PC-9 (cell line): ENCODE data around the gene SMARCA4.

ENCODE experiments used
- EZH2 ChIP-seq: fragments of 200-600 bp; sonication (generic); IDR thresholded peaks from 2 replicates; pipeline ENCODE4 v1.8.0; 2017; ENCODE audit warnings: antibody characterized with exemption, low read depth
- TF ChIP-seq, protein P1 (sequence below): fragments of 200-600 bp; sonication (generic); conservative IDR thresholded peaks from 2 replicates; pipeline ENCODE4 v1.6.1; 2017; ENCODE audit warnings: mixed run types, antibody characterized with exemption, mild to moderate bottlenecking, moderate library complexity

DNA sequence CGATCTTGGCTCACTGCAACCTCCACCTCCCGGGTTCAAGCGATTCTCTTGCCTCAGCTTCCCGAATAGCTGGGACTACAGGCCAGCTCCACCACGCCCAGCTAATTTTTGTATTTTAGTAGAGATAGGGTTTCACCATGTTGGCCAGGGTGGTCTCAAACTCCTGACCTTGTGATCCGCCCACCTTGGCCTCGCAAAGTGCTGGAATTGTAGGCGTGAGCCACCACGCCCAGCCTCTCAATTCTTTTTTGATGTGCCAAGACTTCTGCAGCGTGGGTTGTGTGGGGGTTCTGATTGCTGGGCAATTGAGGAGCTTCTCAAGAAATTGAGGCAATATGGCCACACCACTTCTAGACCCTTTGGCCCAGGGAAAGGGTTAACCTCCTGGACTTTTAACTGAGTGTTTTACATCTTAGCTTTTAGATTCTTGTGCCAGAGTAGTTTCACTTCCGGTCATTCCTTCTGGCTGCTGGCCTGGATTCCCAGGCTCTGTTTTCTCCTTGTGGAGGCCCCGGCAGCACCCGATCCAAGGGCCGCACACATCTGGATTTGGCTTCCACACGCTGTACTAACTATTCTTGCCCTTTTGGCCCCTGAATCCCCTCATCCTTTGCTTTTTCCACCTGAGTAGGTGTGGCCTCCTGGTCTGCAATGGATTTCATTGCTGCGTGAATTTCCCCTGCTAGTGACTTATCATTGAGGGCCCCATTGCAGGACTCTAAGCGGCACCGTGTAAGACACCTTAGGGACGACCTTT is 14.7 kb downstream of the SMARCA4 start:
- TF ChIP-seq, protein P1, sequence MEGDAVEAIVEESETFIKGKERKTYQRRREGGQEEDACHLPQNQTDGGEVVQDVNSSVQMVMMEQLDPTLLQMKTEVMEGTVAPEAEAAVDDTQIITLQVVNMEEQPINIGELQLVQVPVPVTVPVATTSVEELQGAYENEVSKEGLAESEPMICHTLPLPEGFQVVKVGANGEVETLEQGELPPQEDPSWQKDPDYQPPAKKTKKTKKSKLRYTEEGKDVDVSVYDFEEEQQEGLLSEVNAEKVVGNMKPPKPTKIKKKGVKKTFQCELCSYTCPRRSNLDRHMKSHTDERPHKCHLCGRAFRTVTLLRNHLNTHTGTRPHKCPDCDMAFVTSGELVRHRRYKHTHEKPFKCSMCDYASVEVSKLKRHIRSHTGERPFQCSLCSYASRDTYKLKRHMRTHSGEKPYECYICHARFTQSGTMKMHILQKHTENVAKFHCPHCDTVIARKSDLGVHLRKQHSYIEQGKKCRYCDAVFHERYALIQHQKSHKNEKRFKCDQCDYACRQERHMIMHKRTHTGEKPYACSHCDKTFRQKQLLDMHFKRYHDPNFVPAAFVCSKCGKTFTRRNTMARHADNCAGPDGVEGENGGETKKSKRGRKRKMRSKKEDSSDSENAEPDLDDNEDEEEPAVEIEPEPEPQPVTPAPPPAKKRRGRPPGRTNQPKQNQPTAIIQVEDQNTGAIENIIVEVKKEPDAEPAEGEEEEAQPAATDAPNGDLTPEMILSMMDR: no peak
- no peak for TF ChIP-seq EZH2
